ENCODE results near the gene DCST2. TPM values are rescaled to one million over a fixed set of nuclear protein-coding genes. Genes with fewer than 3 reads are reported as not detected.

Gene DCST2
- total and polyA plus RNA-seq, 10 of the 15 experiments (the other 5 are each of a cell fraction or from before 2014, with no cell fraction given), result 0.33 to 0.41 (median 0.36) TPM; not detected in 7

DNA sequence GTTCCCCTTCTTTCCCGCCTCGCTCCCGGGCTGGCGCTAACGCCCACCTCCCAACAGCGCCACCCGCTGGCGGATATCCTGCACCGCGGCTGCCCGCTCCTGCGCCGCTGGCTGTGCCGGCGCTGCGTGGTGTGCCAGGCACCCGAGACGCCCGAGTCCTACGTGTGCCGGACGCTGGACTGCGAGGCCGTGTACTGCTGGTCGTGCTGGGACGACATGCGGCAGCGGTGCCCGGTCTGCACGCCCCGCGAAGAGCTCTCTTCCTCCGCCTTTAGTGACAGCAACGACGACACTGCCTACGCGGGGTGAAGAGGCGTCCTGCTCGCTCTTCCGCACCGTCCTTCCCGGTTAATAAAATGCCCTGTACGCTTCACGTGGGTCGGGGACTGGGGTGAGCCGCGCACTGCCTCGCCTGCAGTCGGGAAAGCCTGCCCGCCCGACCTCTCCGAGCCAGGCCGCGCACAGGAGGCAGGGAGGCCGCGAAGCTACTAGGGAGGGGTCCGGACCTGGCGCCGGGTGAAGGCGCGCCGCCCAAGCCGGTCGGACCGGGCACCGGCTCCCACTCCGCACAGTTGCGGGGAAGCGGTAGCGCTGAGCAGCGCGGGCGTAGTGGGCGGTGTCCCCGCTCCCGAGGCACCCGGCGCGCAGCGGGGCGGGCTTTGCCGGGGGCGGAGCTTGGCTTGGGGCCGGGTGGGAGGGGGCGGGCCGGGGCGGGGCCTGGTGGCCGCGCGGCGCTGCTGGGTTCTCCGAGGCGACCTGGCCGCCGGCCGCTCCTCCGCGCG, 17.2 kb upstream of the DCST2 start, which contains the start of gene ADAM15 (continued):
- TF ChIP-seq, protein P1, sequence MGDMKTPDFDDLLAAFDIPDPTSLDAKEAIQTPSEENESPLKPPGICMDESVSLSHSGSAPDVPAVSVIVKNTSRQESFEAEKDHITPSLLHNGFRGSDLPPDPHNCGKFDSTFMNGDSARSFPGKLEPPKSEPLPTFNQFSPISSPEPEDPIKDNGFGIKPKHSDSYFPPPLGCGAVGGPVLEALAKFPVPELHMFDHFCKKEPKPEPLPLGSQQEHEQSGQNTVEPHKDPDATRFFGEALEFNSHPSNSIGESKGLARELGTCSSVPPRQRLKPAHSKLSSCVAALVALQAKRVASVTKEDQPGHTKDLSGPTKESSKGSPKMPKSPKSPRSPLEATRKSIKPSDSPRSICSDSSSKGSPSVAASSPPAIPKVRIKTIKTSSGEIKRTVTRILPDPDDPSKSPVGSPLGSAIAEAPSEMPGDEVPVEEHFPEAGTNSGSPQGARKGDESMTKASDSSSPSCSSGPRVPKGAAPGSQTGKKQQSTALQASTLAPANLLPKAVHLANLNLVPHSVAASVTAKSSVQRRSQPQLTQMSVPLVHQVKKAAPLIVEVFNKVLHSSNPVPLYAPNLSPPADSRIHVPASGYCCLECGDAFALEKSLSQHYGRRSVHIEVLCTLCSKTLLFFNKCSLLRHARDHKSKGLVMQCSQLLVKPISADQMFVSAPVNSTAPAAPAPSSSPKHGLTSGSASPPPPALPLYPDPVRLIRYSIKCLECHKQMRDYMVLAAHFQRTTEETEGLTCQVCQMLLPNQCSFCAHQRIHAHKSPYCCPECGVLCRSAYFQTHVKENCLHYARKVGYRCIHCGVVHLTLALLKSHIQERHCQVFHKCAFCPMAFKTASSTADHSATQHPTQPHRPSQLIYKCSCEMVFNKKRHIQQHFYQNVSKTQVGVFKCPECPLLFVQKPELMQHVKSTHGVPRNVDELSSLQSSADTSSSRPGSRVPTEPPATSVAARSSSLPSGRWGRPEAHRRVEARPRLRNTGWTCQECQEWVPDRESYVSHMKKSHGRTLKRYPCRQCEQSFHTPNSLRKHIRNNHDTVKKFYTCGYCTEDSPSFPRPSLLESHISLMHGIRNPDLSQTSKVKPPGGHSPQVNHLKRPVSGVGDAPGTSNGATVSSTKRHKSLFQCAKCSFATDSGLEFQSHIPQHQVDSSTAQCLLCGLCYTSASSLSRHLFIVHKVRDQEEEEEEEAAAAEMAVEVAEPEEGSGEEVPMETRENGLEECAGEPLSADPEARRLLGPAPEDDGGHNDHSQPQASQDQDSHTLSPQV (IDR thresholded peaks at IDR 0.05), result no peak
- TF ChIP-seq, protein P2, sequence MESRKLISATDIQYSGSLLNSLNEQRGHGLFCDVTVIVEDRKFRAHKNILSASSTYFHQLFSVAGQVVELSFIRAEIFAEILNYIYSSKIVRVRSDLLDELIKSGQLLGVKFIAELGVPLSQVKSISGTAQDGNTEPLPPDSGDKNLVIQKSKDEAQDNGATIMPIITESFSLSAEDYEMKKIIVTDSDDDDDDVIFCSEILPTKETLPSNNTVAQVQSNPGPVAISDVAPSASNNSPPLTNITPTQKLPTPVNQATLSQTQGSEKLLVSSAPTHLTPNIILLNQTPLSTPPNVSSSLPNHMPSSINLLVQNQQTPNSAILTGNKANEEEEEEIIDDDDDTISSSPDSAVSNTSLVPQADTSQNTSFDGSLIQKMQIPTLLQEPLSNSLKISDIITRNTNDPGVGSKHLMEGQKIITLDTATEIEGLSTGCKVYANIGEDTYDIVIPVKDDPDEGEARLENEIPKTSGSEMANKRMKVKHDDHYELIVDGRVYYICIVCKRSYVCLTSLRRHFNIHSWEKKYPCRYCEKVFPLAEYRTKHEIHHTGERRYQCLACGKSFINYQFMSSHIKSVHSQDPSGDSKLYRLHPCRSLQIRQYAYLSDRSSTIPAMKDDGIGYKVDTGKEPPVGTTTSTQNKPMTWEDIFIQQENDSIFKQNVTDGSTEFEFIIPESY (IDR thresholded peaks at IDR 0.05), result no peak
- TF ChIP-seq RAD21 (IDR thresholded peaks at IDR 0.05; ENCODE audit: insufficient read depth, low read depth, low read length), result peak; percentile 35; the same call in 1 of the 2 replicates
- no peak for TF ChIP-seq CHD1 (IDR thresholded peaks at IDR 0.05; ENCODE audit: low read depth, low read length)
- no peak for TF ChIP-seq ZNF622 (IDR thresholded peaks at IDR 0.05)
- TF ChIP-seq HDAC6 (IDR thresholded peaks at IDR 0.05; ENCODE audit: unreplicated experiment), result no peak
- no peak for TF ChIP-seq CREB1 (IDR thresholded peaks at IDR 0.05; ENCODE audit: low read depth)
- TF ChIP-seq NR2C1 (IDR thresholded peaks at IDR 0.05), result no peak
- TF ChIP-seq SIN3A (IDR thresholded peaks at IDR 0.05; ENCODE audit: low read depth, low read length), result no peak
- no peak for TF ChIP-seq ETV6 (conservative IDR thresholded peaks at IDR 0.05 in 1 of 2, IDR thresholded peaks at IDR 0.05 in 1 of 2; ENCODE audit: borderline replicate concordance in 1 of 2, low read depth in 1 of 2)
- no peak for TF ChIP-seq ATF7 (IDR thresholded peaks at IDR 0.05; ENCODE audit: low read depth)
- TF ChIP-seq PML (IDR thresholded peaks at IDR 0.05; ENCODE audit: low read length), result no peak
- no peak; the same call in 1 of the 2 replicates for TF ChIP-seq PKNOX1 (IDR thresholded peaks at IDR 0.05)
- TF ChIP-seq TARDBP (IDR thresholded peaks at IDR 0.05; ENCODE audit: borderline replicate concordance), result 0 out of 2 replicates have a peak, but pooled peaks have one; percentile 14
- TF ChIP-seq WRNIP1 (IDR thresholded peaks at IDR 0.05; ENCODE audit: borderline replicate concordance, low read depth, low read length), result no peak
- no peak for TF ChIP-seq RFX5 (IDR thresholded peaks at IDR 0.05; ENCODE audit: low read depth, low read length)
- peak; percentile 90 for TF ChIP-seq IKZF1 (conservative IDR thresholded peaks at IDR 0.05)
- TF ChIP-seq GATAD2B (conservative IDR thresholded peaks at IDR 0.05; ENCODE audit: low read depth), result no peak; the same call in 1 of the 2 replicates
- TF ChIP-seq MYB (IDR thresholded peaks at IDR 0.05; ENCODE audit: borderline replicate concordance, low read depth, low read length), result no peak
- no peak for TF ChIP-seq MTA2 (IDR thresholded peaks at IDR 0.05; ENCODE audit: low read depth)
- no peak for TF ChIP-seq EP300 (IDR thresholded peaks at IDR 0.05; ENCODE audit: borderline replicate concordance in 1 of 2, control insufficient read depth in 1 of 2, low read depth in 2 of 2, low read length in 2 of 2)
- peak; percentile 51; the same call in 1 of the 2 replicates for TF ChIP-seq SMC3 (IDR thresholded peaks at IDR 0.05; ENCODE audit: borderline replicate concordance, low read length)
- TF ChIP-seq ASH2L (IDR thresholded peaks at IDR 0.05; ENCODE audit: borderline replicate concordance, low read depth), result no peak
- peak; percentile 76 for TF ChIP-seq ZNF207 (IDR thresholded peaks at IDR 0.05; ENCODE audit: borderline replicate concordance)
